ENCODE results near the gene AFG1L. TPM values are rescaled to one million over a fixed set of nuclear protein-coding genes. Genes with fewer than 3 reads are reported as not detected.
A peak's percentile ranks its signal among the peaks of the same experiment; 100 is the strongest.

Gene AFG1L
- total RNA-seq, 1 donor from 2014 or later = 0.53 TPM

DNA sequence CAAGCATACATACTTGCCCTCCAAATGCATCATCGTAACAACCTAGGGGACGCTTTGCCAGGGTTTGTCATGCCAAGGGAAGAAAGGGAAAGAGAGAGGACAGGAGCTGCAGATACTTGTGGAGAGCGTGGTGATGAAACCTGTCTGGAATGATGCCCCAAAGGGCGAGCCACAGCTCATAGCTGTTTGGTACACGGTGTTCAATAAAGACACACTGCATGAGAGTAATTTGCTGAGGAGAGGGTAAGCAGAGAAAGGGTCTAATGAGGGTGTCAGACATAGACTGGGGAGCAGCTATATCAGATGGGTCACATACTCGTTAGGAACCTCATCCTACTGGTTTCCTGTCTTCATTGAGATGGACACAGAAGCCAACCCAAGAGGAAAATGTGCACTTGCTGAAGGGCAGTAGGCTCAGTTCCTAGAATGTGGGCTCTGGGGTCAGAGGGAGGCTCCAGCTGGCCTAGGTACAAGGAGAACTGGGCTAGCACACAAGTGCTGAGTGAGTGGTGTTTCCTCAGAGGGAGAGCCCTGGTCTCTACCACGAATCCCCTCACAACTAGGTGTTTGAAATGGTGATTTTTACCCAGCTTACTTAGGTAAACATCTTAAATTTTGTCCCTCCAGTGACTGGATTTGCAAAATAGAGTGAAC lies 260.7 kb downstream of the AFG1L start:
- H3K36me3 ChIP-seq = no peaks in the 10 kb centered on the region
- intact Hi-C loops (cut with DNase I) = loop anchor here (5.0 to 10.0 kb wide), 5 partner anchors 202 to 749 kb away; no protein-coding TSS in a partner anchor
- H3K27ac ChIP-seq = no peak overlapping the region
- no peaks in the 10 kb centered on the region for H3K27me3 ChIP-seq
- TF ChIP-seq, protein P1, sequence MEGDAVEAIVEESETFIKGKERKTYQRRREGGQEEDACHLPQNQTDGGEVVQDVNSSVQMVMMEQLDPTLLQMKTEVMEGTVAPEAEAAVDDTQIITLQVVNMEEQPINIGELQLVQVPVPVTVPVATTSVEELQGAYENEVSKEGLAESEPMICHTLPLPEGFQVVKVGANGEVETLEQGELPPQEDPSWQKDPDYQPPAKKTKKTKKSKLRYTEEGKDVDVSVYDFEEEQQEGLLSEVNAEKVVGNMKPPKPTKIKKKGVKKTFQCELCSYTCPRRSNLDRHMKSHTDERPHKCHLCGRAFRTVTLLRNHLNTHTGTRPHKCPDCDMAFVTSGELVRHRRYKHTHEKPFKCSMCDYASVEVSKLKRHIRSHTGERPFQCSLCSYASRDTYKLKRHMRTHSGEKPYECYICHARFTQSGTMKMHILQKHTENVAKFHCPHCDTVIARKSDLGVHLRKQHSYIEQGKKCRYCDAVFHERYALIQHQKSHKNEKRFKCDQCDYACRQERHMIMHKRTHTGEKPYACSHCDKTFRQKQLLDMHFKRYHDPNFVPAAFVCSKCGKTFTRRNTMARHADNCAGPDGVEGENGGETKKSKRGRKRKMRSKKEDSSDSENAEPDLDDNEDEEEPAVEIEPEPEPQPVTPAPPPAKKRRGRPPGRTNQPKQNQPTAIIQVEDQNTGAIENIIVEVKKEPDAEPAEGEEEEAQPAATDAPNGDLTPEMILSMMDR (IDR thresholded peaks at IDR 0.05) = no peak
- peaks cover 4 to 14% of the 10 kb centered on the region in 2 donors for H3K4me1 ChIP-seq
- DNase-seq (ENCODE audit: low spot score in 2 of 2) = no peak
- no peak overlapping the region for H3K4me3 ChIP-seq
- H3K9me3 ChIP-seq = no peaks in the 10 kb centered on the region

DNA sequence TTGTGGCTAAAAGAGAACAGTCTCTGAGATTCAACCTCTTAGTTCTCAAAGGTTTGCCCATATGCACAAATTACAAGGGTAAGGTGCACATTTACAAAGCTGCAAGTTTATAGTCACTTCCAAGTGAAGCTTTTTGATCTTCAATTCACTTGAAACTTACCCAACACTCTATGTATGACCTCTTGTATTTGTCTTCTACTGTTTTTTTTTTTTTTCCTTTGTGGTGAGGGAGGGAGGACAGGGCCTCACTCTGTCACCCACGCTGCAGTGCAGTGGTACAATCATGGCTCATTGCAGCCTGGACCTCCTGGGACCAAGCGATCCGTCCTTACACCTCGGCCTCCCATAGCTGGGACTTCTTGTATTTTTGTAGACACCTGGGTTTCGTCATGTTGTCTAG lies 261.4 kb downstream of the AFG1L start:
- Histone ChIP-seq H3K4me3 (no peak overlapping the region), H3K27ac (peak overlapping the region in 1 of 2 donors; percentile 98), H3K27me3 (no peaks in the 10 kb centered on the region), H3K36me3 (no peaks in the 10 kb centered on the region), H3K9me3 (no peaks in the 10 kb centered on the region), H3K4me1 (peaks cover 4 to 14% of the 10 kb centered on the region in 2 donors)
- TF ChIP-seq, protein P1 (IDR thresholded peaks at IDR 0.05) = no peak
- no peak for DNase-seq (ENCODE audit: low spot score in 2 of 2)
- intact Hi-C loops (cut with DNase I) = loop anchor here (5.0 to 10.0 kb wide), 5 partner anchors 201 to 749 kb away; no protein-coding TSS in a partner anchor

DNA sequence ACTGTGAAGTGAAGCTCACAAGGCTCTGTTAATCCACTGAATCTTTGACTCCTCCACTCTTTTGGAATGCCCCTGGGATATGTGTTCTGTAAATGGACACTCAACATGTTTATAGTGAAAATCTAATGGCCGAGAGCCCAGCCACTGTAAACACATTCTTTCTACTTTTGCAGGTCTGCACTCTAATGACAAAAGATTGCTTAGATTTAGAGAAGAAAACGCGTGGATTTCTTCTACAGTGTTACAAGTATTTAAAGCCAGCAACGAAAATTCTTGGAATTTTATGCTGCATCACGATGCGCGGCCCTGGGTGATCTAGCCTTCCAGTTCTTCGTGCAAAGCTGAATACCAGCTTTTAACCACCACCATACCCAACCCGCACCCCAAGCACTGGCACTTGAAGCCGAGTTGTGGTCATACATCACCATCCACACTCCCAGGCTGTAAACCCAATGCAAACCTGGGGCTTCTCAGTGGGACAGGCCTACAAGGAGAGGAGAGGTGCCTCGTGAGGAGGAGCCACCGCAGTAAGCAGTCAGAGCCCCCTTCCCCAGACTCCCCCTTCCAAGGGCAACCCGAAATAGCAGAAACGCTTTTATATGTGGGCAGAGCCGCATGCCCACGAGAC lies 262.1 kb downstream of the AFG1L start:
- TF ChIP-seq, protein P1 (IDR thresholded peaks at IDR 0.05) = no peak
- peak in 1 of 2 donors; percentile 38 for DNase-seq (ENCODE audit: low spot score in 2 of 2)

DNA sequence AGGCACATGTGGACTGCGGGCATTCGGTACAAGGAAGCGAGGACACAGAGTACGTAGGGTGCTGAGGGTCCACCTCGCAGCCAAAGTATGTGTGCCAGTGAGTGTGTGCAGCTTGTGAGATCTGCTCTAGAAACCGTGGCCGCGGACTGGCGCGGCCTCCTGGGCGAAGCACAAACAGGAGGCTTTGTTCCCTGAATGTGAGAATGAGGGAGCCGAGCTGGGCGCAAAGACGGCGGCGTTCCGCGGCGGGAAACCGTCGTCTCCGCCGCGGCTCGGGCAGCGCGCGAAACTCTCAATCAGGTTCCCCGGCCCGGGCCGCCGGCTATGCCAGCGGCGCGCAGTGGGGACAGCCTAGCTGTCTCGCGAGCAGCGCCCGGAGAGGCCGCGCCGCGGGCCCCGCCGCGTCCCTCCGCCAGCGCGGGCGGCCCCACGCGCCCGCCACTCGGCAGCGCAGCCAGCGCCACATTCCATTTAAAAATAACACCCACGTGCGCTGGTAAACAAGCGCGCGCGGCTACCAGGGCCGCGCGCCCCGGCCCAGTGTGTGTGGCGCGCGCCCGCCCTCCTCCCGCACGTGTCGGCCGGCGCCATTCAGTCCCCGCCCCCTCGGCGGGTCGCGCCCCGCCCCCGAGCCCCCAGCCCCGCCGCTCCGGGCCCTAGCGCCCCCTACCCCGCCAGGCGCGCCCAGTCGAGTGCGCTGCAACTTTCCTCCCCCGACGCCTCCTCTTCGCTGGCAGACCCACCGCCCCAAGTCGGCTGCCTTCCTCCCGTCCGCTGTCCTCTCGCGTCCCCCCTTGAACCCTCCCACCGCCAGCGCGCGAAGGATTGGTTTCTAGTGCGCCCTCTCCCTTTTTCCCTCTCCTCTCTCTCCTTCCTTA lies 262.9 kb downstream of the AFG1L start:
- DNase-seq (ENCODE audit: low spot score in 2 of 2) = peak in 1 of 2 donors; percentile 90
- intact Hi-C loops (cut with DNase I) = loop anchor here (1.0 to 10.0 kb wide), 11 partner anchors 95 to 747 kb away; partner anchors contain the start of genes ARMC2, CEP57L1 and SESN1
- peaks cover 0 to 8% of the 10 kb centered on the region in 2 donors for H3K36me3 ChIP-seq
- peak overlapping the region; percentile 87 to 93 for H3K4me3 ChIP-seq
- no peaks in the 10 kb centered on the region for H3K27me3 ChIP-seq
- H3K4me1 ChIP-seq = peaks cover 4 to 14% of the 10 kb centered on the region in 2 donors
- peak overlapping the region; percentile 98 for H3K27ac ChIP-seq
- H3K9me3 ChIP-seq = no peaks in the 10 kb centered on the region
- TF ChIP-seq, protein P1 (IDR thresholded peaks at IDR 0.05) = peak in 1 of 3 experiments; percentile 18

More for the DNA sequence above, 262.1 kb downstream of the AFG1L start:
- intact Hi-C loops (cut with DNase I) = loop anchor here (5.0 to 10.0 kb wide), 5 partner anchors 200 to 748 kb away; no protein-coding TSS in a partner anchor
- H3K4me1 ChIP-seq = peaks cover 4 to 14% of the 10 kb centered on the region in 2 donors
- no peaks in the 10 kb centered on the region for H3K9me3 ChIP-seq
- no peaks in the 10 kb centered on the region for H3K27me3 ChIP-seq
- peak overlapping the region; percentile 87 to 93 for H3K4me3 ChIP-seq
- peak overlapping the region; percentile 98 for H3K27ac ChIP-seq
- H3K36me3 ChIP-seq = peaks cover 0 to 5% of the 10 kb centered on the region in 2 donors
